ENCODE data around the gene GUCY1A1.

- no peak for TF ChIP-seq CTCF (IDR thresholded peaks at IDR 0.05)
- no peak for TF ChIP-seq EZH2 (IDR thresholded peaks at IDR 0.05)
Measured at GRCh38 chr4:155763551-155763950, 96.9 kb downstream of the GUCY1A1 start.
